ENCODE results near the gene HOXC10. TPM values are rescaled to one million over a fixed set of nuclear protein-coding genes. Genes with fewer than 3 reads are reported as not detected.

Gene HOXC10
- polyA plus RNA-seq, 4 donors = 53.9 to 75.6 (median 65.7) TPM

- DNase-seq (ENCODE audit: low read depth in 4 of 4, low spot score in 2 of 4) = no peak
These were observed 39.8 kb downstream of the HOXC10 start for GRCh38 chr12:54024581-54025305.

GRCh38 chr12:54025499-54026405 is 40.8 kb downstream of the HOXC10 start:
- no peak for DNase-seq (ENCODE audit: low read depth in 4 of 4, low spot score in 2 of 4)

- DNase-seq (ENCODE audit: low read depth in 4 of 4, low spot score in 2 of 4) = no peak
These were observed 41.9 kb downstream of the HOXC10 start for GRCh38 chr12:54026640-54027441.

- DNase-seq (ENCODE audit: low read depth in 4 of 4, low spot score in 2 of 4) = no peak
These were observed 42.5 kb downstream of the HOXC10 start for GRCh38 chr12:54027442-54027786.

- DNase-seq (ENCODE audit: low read depth in 4 of 4, low spot score in 2 of 4) = no peak
These were observed 43.6 kb downstream of the HOXC10 start, which contains the start of gene HOXC6 for GRCh38 chr12:54028314-54029201. HOXC6 (plus strand) TSS chr12:54028440; CDS start chr12:54028522, 82 bp downstream.

- DNase-seq (ENCODE audit: low read depth in 4 of 4, low spot score in 2 of 4) = no peak
These were observed 44.8 kb downstream of the HOXC10 start for GRCh38 chr12:54029529-54030441.

GRCh38 chr12:54030442-54030801 is 45.5 kb downstream of the HOXC10 start:
- DNase-seq (ENCODE audit: low read depth in 4 of 4, low spot score in 2 of 4) = no peak

GRCh38 chr12:54030889-54031471 is 46.0 kb downstream of the HOXC10 start:
- no peak for DNase-seq (ENCODE audit: low read depth in 4 of 4, low spot score in 2 of 4)

DNA sequence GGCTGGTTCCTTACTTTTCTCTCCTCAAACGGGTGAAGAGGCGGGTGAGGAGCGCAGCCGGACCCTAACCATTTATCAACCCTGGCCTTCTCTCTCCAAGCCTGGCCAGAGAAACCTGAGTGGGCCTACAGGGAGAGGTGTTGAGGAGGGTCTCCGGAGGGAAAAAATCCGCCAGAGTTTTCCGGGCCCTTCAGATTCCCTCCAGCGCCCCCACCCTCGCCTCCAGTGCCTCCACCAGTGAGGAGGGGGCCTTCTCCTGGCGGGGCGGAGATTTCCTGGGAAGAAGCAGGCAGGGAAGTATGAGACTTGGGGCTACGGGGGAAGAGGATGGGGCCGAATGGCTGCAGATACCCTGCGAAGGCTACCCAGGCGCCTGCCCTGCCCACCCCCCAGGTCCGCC is 46.5 kb downstream of the HOXC10 start:
- DNase-seq (ENCODE audit: low read depth in 4 of 4, low spot score in 2 of 4) = no peak

- DNase-seq (ENCODE audit: low read depth in 4 of 4, low spot score in 2 of 4) = no peak
These were observed 47.2 kb downstream of the HOXC10 start for GRCh38 chr12:54032086-54032619.

- DNase-seq (ENCODE audit: low read depth in 4 of 4, low spot score in 2 of 4) = no peak
These were observed 47.7 kb downstream of the HOXC10 start, which contains the start of gene HOXC5 for GRCh38 chr12:54032627-54033100. HOXC5 (plus strand) TSS chr12:54033050; CDS start chr12:54033123, 73 bp downstream.

GRCh38 chr12:54033106-54033979 is 48.4 kb downstream of the HOXC10 start:
- DNase-seq (ENCODE audit: low read depth in 4 of 4, low spot score in 2 of 4) = no peak

DNA sequence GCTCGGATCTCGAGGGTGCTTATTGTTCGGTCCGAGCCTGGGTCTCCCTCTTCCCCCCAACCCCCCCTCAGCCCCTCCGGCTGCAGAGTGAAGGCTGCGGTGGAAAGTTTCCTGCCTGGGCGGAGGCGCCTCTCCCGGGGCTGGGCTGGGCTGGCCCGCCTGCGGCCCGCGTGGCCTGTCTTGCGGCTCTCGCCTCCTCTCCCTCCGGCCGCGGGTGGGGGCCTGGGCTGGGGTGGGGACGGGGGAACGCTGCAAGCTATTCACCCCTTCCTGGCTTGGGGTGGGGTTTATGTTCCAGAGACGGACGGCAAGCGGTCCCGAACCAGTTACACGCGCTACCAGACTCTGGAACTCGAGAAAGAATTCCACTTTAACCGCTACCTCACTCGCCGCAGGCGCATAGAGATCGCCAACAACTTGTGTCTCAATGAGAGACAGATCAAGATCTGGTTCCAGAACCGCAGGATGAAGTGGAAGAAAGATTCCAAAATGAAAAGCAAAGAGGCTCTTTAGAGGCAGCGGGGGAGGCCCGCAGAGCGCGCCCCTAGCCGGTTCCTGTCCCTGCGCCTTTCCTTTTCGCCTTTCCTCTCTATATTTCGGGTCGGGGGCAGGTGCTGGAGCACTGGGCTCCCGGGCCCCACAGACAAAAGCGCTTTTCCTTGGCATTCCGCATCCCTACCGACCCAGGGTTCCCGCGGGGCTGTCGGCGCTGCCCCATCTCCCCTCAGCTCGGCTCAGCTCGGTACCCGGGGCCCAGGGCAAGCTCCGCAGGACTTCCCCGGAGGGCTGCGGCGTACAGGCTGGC is 49.2 kb downstream of the HOXC10 start:
- DNase-seq (ENCODE audit: low read depth in 4 of 4, low spot score in 2 of 4) = no peak

DNA sequence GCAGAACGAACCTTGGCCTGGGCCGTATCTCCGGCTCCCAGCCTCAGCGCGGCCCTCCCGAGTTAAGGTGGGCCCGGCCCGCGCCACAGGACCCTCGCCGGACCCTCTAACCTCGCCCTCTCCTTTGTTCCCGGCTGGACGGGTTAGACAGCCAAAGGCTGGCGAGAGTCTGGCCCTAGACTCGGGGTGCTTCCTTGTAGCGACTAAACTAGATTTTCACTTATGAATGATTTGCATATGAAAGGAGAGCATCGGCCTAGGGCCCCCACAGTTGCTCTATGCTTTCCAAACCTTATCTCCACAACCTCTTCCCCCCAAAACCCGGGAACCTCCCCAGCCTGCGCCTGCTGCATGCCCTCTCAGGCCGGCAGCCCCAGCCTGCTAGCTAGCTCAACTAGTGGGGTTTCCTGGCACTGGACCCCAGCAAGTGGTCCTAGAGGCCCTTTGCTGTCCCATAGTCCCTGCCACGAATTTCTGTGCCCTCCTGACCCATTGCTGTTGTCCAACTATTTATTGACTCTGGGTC is 49.9 kb downstream of the HOXC10 start:
- no peak for DNase-seq (ENCODE audit: low read depth in 4 of 4, low spot score in 2 of 4)

GRCh38 chr12:54035568-54036264 is 50.8 kb downstream of the HOXC10 start:
- DNase-seq (ENCODE audit: low read depth in 4 of 4, low spot score in 2 of 4) = no peak

All from left renal cortex interstitium (tissue), 4 donors.